HepG2 (cell line): ENCODE measurements around the gene LIFR. TPM values are rescaled to one million over a fixed set of nuclear protein-coding genes. Genes with fewer than 3 reads are reported as not detected.

Experiments used
- EHMT2 ChIP-seq: fragments of 200-600 bp; sonication (generic); IDR thresholded peaks from 2 replicates; pipeline ENCODE4 v1.7.0; 2017; ENCODE audit warnings: antibody characterized with exemption, low read depth, low read length, borderline replicate concordance
- ETV6 ChIP-seq: sonication (generic); formaldehyde crosslinking; conservative IDR thresholded peaks from 2 replicates; pipeline ENCODE4 v1.4.0; 2020; ENCODE audit warnings: missing genetic modification reagents
- GATA4 ChIP-seq: sonication (generic); IDR thresholded peaks from 2 replicates; pipeline ENCODE4 v1.6.1; 2016; ENCODE audit warnings: antibody characterized with exemption, low read depth, borderline replicate concordance
- GFI1 ChIP-seq: sonication (generic); formaldehyde crosslinking; IDR thresholded peaks from 2 replicates; pipeline ENCODE4 v1.5.0; 2020; ENCODE audit warnings: missing genetic modification reagents, mild to moderate bottlenecking, borderline replicate concordance
- KAT8 ChIP-seq: IDR thresholded peaks from 2 replicates; pipeline ENCODE4 v1.6.1; 2016; ENCODE audit warnings: missing genetic modification reagents, missing compliant biosample characterization
- MEF2D ChIP-seq: sonication (generic); formaldehyde crosslinking; IDR thresholded peaks from 2 replicates; pipeline ENCODE4 v1.5.1; 2020; ENCODE audit warnings: mild to moderate bottlenecking, missing genetic modification reagents
- MXI1 ChIP-seq: IDR thresholded peaks from 3 replicates; pipeline ENCODE4 v1.6.1; 2012; ENCODE audit warnings: low read depth, low read length, inconsistent platforms, borderline replicate concordance
- MYNN ChIP-seq: sonication (generic); formaldehyde crosslinking; IDR thresholded peaks from 2 replicates; pipeline ENCODE4 v1.4.0; 2020; ENCODE audit warnings: mild to moderate bottlenecking, low read depth, missing genetic modification reagents
- PHF8 ChIP-seq: sonication (generic); formaldehyde crosslinking; IDR thresholded peaks from 2 replicates; pipeline ENCODE4 v1.5.0; 2020; ENCODE audit warnings: missing genetic modification reagents
- PPARG ChIP-seq: conservative IDR thresholded peaks from 2 replicates; pipeline ENCODE4 v1.6.1; 2016; ENCODE audit warnings: missing biosample characterization, missing genetic modification reagents
- SAP130 ChIP-seq: IDR thresholded peaks from 2 replicates; pipeline ENCODE4 v1.6.1; 2016; ENCODE audit warnings: low read depth
- SOX6 ChIP-seq, 2 experiments: fragments of 450-650 bp in 1 of 2; sonication (generic) in 1 of 2; formaldehyde crosslinking in 1 of 2; IDR thresholded peaks; 2 replicates each; pipeline versions ENCODE4 v1.4.0 to v1.6.1; 2017 to 2020; ENCODE audit warnings: antibody characterized with exemption in 1 of 2, mild to moderate bottlenecking in 1 of 2, missing genetic modification reagents in 1 of 2
- SRF ChIP-seq: IDR thresholded peaks from 2 replicates; pipeline ENCODE4 v1.6.1; 2011; ENCODE audit warnings: mild to moderate bottlenecking, low read depth, low read length, moderate library complexity
- TCF7 ChIP-seq: sonication (generic); IDR thresholded peaks from 2 replicates; pipeline ENCODE4 v1.6.1; 2016; ENCODE audit warnings: antibody characterized with exemption, low read depth
- ZFP36 ChIP-seq: fragments of 150-350 bp; IDR thresholded peaks from 2 replicates; pipeline ENCODE4 v1.6.1; 2018; ENCODE audit warnings: borderline replicate concordance, low read length, low read depth; ENCODE audit not compliant: partially characterized antibody
- ZNF3 ChIP-seq: IDR thresholded peaks from 2 replicates; pipeline ENCODE4 v1.7.0; 2017; ENCODE audit warnings: inconsistent platforms
- ZNF30 ChIP-seq: sonication (generic); formaldehyde crosslinking; IDR thresholded peaks from 2 replicates; pipeline ENCODE4 v1.5.0; 2020; ENCODE audit warnings: mild to moderate bottlenecking, missing genetic modification reagents
- ZNF430 ChIP-seq: sonication (generic); formaldehyde crosslinking; IDR thresholded peaks from 2 replicates; pipeline ENCODE4 v1.9.0; 2021; ENCODE audit warnings: mild to moderate bottlenecking, missing genetic modification reagents
- ZNF451 ChIP-seq: sonication (generic); formaldehyde crosslinking; IDR thresholded peaks from 2 replicates; pipeline ENCODE4 v1.5.0; 2020; ENCODE audit warnings: mild to moderate bottlenecking, missing genetic modification reagents
- ZNF564 ChIP-seq: sonication (generic); formaldehyde crosslinking; IDR thresholded peaks from 2 replicates; pipeline ENCODE4 v1.8.1; 2023; ENCODE audit warnings: mild to moderate bottlenecking, missing genetic modification reagents
- ZNF703 ChIP-seq: sonication (generic); formaldehyde crosslinking; IDR thresholded peaks from 2 replicates; pipeline ENCODE4 v1.5.1; 2020; ENCODE audit warnings: missing genetic modification reagents, mild to moderate bottlenecking, moderate library complexity, borderline replicate concordance
- ZNF737 ChIP-seq: sonication (generic); formaldehyde crosslinking; IDR thresholded peaks from 2 replicates; pipeline ENCODE4 v1.5.0; 2020; ENCODE audit warnings: missing genetic modification reagents, mild to moderate bottlenecking, borderline replicate concordance
- polyA plus RNA-seq, 8 experiments: library from polyadenylated mRNA; depleted of rRNA in 3 of 8; stranded (reverse) in 7 of 8; unstranded in 1 of 8; fragments of >200 nt; fragmentation: Illumina TruSeq in 4 of 8; extraction: Trizol in 4 of 8; gene quantifications; 2 replicates each; pipeline versions ENCODE4 v1.2.1 to v1.2.3, GENCODE V29; 2011 to 2016; ENCODE audit warnings: low read depth in 4 of 8, missing spikeins in 1 of 8, mixed read lengths in 1 of 8; ENCODE audit not compliant: insufficient read depth in 1 of 8
- total RNA-seq, 5 experiments: library from RNA; depleted of rRNA; stranded (reverse); fragments of >200 nt; fragmentation: Illumina TruSeq; extraction: Trizol; gene quantifications; 2 replicates each; pipeline ENCODE4 v1.2.3, GENCODE V29; 2016; ENCODE audit warnings: low read depth in 1 of 5
- TF ChIP-seq, protein P1 (sequence below), 2 experiments: sonication (generic) in 1 of 2; formaldehyde crosslinking in 1 of 2; IDR thresholded peaks; 2 replicates each; pipeline versions ENCODE4 v1.4.0 to v1.6.1; 2016 to 2020; ENCODE audit warnings: borderline replicate concordance in 1 of 2, low read depth in 1 of 2, mild to moderate bottlenecking in 1 of 2, missing genetic modification reagents in 1 of 2
- TF ChIP-seq, protein P2 (sequence below): sonication (generic); formaldehyde crosslinking; IDR thresholded peaks from 2 replicates; pipeline ENCODE4 v1.4.0; 2020; ENCODE audit warnings: missing genetic modification reagents, borderline replicate concordance

LIFR gene
- total and polyA plus RNA-seq, 2 of the 13 experiments (the other 11 are each of a cell fraction or from before 2014, with no cell fraction given) = 6.3 to 25.2 TPM

DNA sequence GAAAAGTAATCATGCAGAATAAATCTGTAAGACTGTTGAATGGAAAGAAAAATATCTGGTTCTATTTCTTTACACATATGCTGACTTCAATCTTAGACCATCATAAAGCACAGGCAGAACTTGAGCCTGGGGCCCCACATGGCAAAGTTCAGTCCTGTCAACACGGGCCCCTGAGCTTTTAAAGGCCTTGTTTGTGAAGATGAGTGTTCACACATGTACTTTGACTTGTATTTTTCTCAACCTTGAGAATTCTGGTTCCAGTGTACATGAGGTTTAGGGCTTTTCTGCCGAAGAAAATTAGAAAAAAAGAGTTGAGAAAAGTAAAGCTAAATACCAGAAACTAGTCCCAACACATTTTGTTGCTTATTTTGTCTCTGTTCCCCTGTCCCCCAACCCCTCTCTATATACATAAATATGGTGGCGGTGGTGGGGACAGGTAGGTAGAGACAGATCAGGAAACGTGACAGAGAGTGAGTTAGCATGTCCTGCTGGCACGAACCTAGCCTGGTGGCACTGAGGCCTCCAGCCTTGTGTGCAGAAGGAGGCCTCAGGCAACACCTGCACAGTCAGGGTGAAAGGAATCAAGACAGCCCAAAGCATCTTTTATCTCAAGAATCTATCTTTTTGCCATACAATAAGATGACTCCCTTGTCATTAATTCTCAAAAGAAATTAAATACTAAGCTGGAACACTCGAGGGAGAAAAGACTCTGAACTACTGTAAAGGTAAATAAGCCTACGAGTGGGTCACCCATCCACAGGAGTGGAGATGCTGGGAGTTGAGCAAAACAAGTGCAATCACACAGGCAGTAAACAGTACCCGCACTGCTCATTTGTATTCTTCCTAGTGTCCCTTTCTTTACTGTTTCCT is 22.9 kb downstream of the LIFR start (continued):
- TF ChIP-seq MXI1 (peak; percentile 77; the same call in 1 of the 3 replicates), SOX6 (IDR thresholded peaks at IDR 0.05) (no peak), SOX6 (CRISPR knock-in tag; IDR thresholded peaks at IDR 0.05) (peak; percentile 72), ETV6 (CRISPR knock-in tag) (no peak), ZNF30 (CRISPR knock-in tag) (no peak), ZNF703 (CRISPR knock-in tag) (no peak), EHMT2 (0 out of 2 replicates have a peak, but pooled peaks have one; percentile 31), GFI1 (CRISPR knock-in tag) (peak; percentile 55; the same call in 1 of the 2 replicates), ZNF737 (CRISPR knock-in tag) (no peak), ZNF3 (CRISPR knock-in tag) (no peak), SAP130 (peak; percentile 68), ZNF451 (CRISPR knock-in tag) (no peak), TCF7 (peak; percentile 79), GATA4 (peak; percentile 45; the same call in 1 of the 2 replicates), MEF2D (peak; percentile 61; the same call in 1 of the 2 replicates), MYNN (no peak), ZNF564 (CRISPR knock-in tag) (no peak), PPARG (CRISPR knock-in tag) (peak; percentile 56; the same call in 1 of the 2 replicates), PHF8 (0 out of 2 replicates have a peak, but pooled peaks have one; percentile 24), ZNF430 (0 out of 2 replicates have a peak, but pooled peaks have one; percentile 65), ZFP36 (no peak), KAT8 (CRISPR knock-in tag) (peak; percentile 55; the same call in 1 of the 2 replicates), SRF (0 out of 2 replicates have a peak, but pooled peaks have one; percentile 11)
- TF ChIP-seq, protein P1, sequence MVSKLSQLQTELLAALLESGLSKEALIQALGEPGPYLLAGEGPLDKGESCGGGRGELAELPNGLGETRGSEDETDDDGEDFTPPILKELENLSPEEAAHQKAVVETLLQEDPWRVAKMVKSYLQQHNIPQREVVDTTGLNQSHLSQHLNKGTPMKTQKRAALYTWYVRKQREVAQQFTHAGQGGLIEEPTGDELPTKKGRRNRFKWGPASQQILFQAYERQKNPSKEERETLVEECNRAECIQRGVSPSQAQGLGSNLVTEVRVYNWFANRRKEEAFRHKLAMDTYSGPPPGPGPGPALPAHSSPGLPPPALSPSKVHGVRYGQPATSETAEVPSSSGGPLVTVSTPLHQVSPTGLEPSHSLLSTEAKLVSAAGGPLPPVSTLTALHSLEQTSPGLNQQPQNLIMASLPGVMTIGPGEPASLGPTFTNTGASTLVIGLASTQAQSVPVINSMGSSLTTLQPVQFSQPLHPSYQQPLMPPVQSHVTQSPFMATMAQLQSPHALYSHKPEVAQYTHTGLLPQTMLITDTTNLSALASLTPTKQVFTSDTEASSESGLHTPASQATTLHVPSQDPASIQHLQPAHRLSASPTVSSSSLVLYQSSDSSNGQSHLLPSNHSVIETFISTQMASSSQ (IDR thresholded peaks at IDR 0.05; ENCODE audit: low read depth) = peak; percentile 31; the same call in 1 of the 2 replicates
- TF ChIP-seq, protein P1 (CRISPR knock-in tag; IDR thresholded peaks at IDR 0.05; ENCODE audit: borderline replicate concordance) = peak; percentile 62; the same call in 1 of the 2 replicates
- TF ChIP-seq, protein P2, sequence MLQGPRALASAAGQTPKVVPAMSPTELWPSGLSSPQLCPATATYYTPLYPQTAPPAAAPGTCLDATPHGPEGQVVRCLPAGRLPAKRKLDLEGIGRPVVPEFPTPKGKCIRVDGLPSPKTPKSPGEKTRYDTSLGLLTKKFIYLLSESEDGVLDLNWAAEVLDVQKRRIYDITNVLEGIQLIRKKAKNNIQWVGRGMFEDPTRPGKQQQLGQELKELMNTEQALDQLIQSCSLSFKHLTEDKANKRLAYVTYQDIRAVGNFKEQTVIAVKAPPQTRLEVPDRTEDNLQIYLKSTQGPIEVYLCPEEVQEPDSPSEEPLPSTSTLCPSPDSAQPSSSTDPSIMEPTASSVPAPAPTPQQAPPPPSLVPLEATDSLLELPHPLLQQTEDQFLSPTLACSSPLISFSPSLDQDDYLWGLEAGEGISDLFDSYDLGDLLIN (CRISPR knock-in tag) = no peak
